ENCODE data around the gene ZNF33A. TPM values are rescaled to one million over a fixed set of nuclear protein-coding genes. Genes with fewer than 3 reads are reported as not detected.
"Not testable (repeated sequence)": the region's sequence is repeated elsewhere in the genome, so short reads cannot be mapped to it uniquely, and the experiment has no call there.

The ZNF33A gene
- 21.2 TPM for total RNA-seq
- long read RNA-seq, full-length matches to known transcripts, result 2 of 4 reads
- long read RNA-seq, partial matches to known transcripts, result 0 of 4 reads
- long read RNA-seq, other reads (novel, unspliced or antisense), result 2 of 4 reads

- intact Hi-C loops (cut with DNase I), result loop anchor here (1.0 to 2.0 kb wide), 2 partner anchors 36 to 84 kb away; partner anchors contain the start of gene ZNF37A
- ATAC-seq (peak; percentile 95), DNase-seq (ENCODE audit: missing footprints) (peak; percentile 93)
Measured at GRCh38 chr10:38010119-38010903, at the start of gene ZNF33A. TSS of gene ZNF33A (plus strand) at chr10:38010675. CDS start at chr10:38012342, 1,667 bp downstream.

- intact Hi-C loops (cut with DNase I), result no loop called here
- ATAC-seq, result no peak
- DNase-seq (ENCODE audit: missing footprints), result no peak
Measured at GRCh38 chr10:37965006-37965405, 45.5 kb upstream of the ZNF33A start.

- intact Hi-C loops (cut with DNase I), result no loop called here
- ATAC-seq (no peak), DNase-seq (ENCODE audit: missing footprints) (no peak)
Measured at GRCh38 chr10:37972396-37972795, 38.1 kb upstream of the ZNF33A start.

- intact Hi-C loops (cut with DNase I), result loop anchor here (2.0 to 5.0 kb wide), 3 partner anchors 35 to 117 kb away; partner anchors contain the start of genes ZNF33A and ZNF37A
- no peak for DNase-seq (ENCODE audit: missing footprints)
- ATAC-seq, result no peak
Measured at GRCh38 chr10:37975401-37975991, 35.0 kb upstream of the ZNF33A start.

- ATAC-seq, result peak; percentile 98
- peak; percentile 99 for DNase-seq (ENCODE audit: missing footprints)
- intact Hi-C loops (cut with DNase I), result loop anchor here (5.0 kb wide), 1 partner anchor 116 kb away; the partner anchor contains the start of gene ZNF37A
Measured at GRCh38 chr10:37976091-37976879, 34.2 kb upstream of the ZNF33A start, which contains the start of gene ZNF25. TSS of gene ZNF25 (minus strand) at chr10:37976647. CDS start at chr10:37971722, 4,925 bp downstream.

- ATAC-seq (no peak), DNase-seq (ENCODE audit: missing footprints) (no peak)
- intact Hi-C loops (cut with DNase I), result loop anchor here (5.0 kb wide), 1 partner anchor 115 kb away; the partner anchor contains the start of gene ZNF37A
Measured at GRCh38 chr10:37976880-37977203, 33.6 kb upstream of the ZNF33A start.

GRCh38 chr10:37991655-37992054 lies 18.8 kb upstream of the ZNF33A start:
- ATAC-seq (no peak), DNase-seq (ENCODE audit: missing footprints) (no peak)
- intact Hi-C loops (cut with DNase I), result no loop called here

- ATAC-seq (no peak), DNase-seq (ENCODE audit: missing footprints) (no peak)
- intact Hi-C loops (cut with DNase I), result no loop called here
Measured at GRCh38 chr10:37992083-37992482, 18.4 kb upstream of the ZNF33A start.

- intact Hi-C loops (cut with DNase I); ATAC-seq; DNase-seq (ENCODE audit: missing footprints): not testable (repeated sequence)
Measured at GRCh38 chr10:37998920-37999319, 11.6 kb upstream of the ZNF33A start.

- ATAC-seq; DNase-seq (ENCODE audit: missing footprints); intact Hi-C loops (cut with DNase I): not testable (repeated sequence)
Measured at GRCh38 chr10:38000474-38000873, 10.0 kb upstream of the ZNF33A start.

GRCh38 chr10:38003026-38003425 lies 7.4 kb upstream of the ZNF33A start:
- intact Hi-C loops (cut with DNase I), result no loop called here
- ATAC-seq, result no peak
- DNase-seq (ENCODE audit: missing footprints), result no peak

GRCh38 chr10:38003588-38003987 lies 6.9 kb upstream of the ZNF33A start:
- ATAC-seq (no peak), DNase-seq (ENCODE audit: missing footprints) (no peak)
- intact Hi-C loops (cut with DNase I), result no loop called here

GRCh38 chr10:38007551-38007950 lies 2.9 kb upstream of the ZNF33A start:
- ATAC-seq (no peak), DNase-seq (ENCODE audit: missing footprints) (no peak)
- intact Hi-C loops (cut with DNase I), result no loop called here

GRCh38 chr10:38007991-38008390 lies 2.5 kb upstream of the ZNF33A start:
- intact Hi-C loops (cut with DNase I), result no loop called here
- ATAC-seq, result no peak

GRCh38 chr10:38016354-38016753 lies 5.9 kb downstream of the ZNF33A start:
- ATAC-seq (no peak), DNase-seq (ENCODE audit: missing footprints) (no peak)
- intact Hi-C loops (cut with DNase I), result no loop called here

More at GRCh38 chr10:38007991-38008390, 2.5 kb upstream of the ZNF33A start:
- DNase-seq (ENCODE audit: missing footprints), result no peak

- intact Hi-C loops (cut with DNase I), result not testable (repeated sequence)
Measured at GRCh38 chr10:38019124-38019523, 8.6 kb downstream of the ZNF33A start.

GRCh38 chr10:38025283-38025682 lies 14.8 kb downstream of the ZNF33A start:
- intact Hi-C loops (cut with DNase I), result no loop called here
- DNase-seq (ENCODE audit: missing footprints) (no peak), ATAC-seq (no peak)

More at GRCh38 chr10:38019124-38019523, 8.6 kb downstream of the ZNF33A start:
- DNase-seq (ENCODE audit: missing footprints); ATAC-seq: not testable (repeated sequence)

- DNase-seq (ENCODE audit: missing footprints) (no peak), ATAC-seq (no peak)
- intact Hi-C loops (cut with DNase I), result no loop called here
Measured at GRCh38 chr10:38027986-38028385, 17.5 kb downstream of the ZNF33A start.

GRCh38 chr10:38032886-38033285 lies 22.4 kb downstream of the ZNF33A start:
- ATAC-seq, result no peak
- no peak for DNase-seq (ENCODE audit: missing footprints)
- intact Hi-C loops (cut with DNase I), result no loop called here

Measured in Right ventricle myocardium inferior (tissue), 1 donor.